Cardiac muscle cell (in vitro differentiated cells and primary cell): Measurements from ENCODE around the gene ZNF780A. TPM values are rescaled to one million over a fixed set of nuclear protein-coding genes. Genes with fewer than 3 reads are reported as not detected.

Experiments used
- DNase-seq, 2 donors: peaks; one replicate each; pipeline versions ENCODE4 v3.0.0 to v3.0.0-alpha.2; 2010 to 2017; ENCODE audit warnings: low read depth in 1 of 2, low spot score in 1 of 2
- H3K27ac ChIP-seq: fragments of 200-600 bp; sonication (generic); 2 replicates; pipeline ENCODE4 v1.5.1; 2016
- H3K27me3 ChIP-seq: fragments of 200-600 bp; sonication (generic); 2 replicates; pipeline ENCODE4 v1.6.0; 2016; ENCODE audit warnings: control low read depth
- H3K36me3 ChIP-seq: fragments of 200-600 bp; sonication (generic); 2 replicates; pipeline ENCODE4 v1.5.1; 2016; ENCODE audit warnings: control low read depth
- H3K4me1 ChIP-seq: fragments of 200-600 bp; sonication (generic); 2 replicates; pipeline ENCODE4 v1.8.1; 2017; ENCODE audit warnings: low read depth, mild to moderate bottlenecking, mixed run types
- H3K4me3 ChIP-seq: fragments of 200-600 bp; sonication (generic); 2 replicates; pipeline ENCODE4 v1.5.1; 2016; ENCODE audit warnings: mild to moderate bottlenecking
- H3K9me3 ChIP-seq: fragments of 200-600 bp; sonication (generic); 2 replicates; pipeline ENCODE4 v1.5.1; 2017; ENCODE audit warnings: low read depth, mild to moderate bottlenecking, control low read depth
- polyA plus RNA-seq: library from polyadenylated mRNA; unstranded; fragments of >200 nt; fragmentation: Nextera tagmentation; extraction: Ambion mirVana; gene quantifications from 2 replicates; pipeline ENCODE4 v1.2.1, GENCODE V29; 2016
- total RNA-seq: library from RNA; depleted of rRNA; stranded (reverse); fragments of >200 nt; gene quantifications from 2 replicates; pipeline ENCODE4 v1.2.3, GENCODE V29; 2016
- TF ChIP-seq, protein P1 (sequence below): IDR thresholded peaks from 2 replicates; pipeline ENCODE4 v1.5.1; 2012; ENCODE audit warnings: low read depth, mild to moderate bottlenecking, low read length

The ZNF780A gene
- 15.4 and 20.8 TPM in 2 replicates for total RNA-seq
- polyA plus RNA-seq, result 8.5 and 10.4 TPM in 2 replicates

DNA sequence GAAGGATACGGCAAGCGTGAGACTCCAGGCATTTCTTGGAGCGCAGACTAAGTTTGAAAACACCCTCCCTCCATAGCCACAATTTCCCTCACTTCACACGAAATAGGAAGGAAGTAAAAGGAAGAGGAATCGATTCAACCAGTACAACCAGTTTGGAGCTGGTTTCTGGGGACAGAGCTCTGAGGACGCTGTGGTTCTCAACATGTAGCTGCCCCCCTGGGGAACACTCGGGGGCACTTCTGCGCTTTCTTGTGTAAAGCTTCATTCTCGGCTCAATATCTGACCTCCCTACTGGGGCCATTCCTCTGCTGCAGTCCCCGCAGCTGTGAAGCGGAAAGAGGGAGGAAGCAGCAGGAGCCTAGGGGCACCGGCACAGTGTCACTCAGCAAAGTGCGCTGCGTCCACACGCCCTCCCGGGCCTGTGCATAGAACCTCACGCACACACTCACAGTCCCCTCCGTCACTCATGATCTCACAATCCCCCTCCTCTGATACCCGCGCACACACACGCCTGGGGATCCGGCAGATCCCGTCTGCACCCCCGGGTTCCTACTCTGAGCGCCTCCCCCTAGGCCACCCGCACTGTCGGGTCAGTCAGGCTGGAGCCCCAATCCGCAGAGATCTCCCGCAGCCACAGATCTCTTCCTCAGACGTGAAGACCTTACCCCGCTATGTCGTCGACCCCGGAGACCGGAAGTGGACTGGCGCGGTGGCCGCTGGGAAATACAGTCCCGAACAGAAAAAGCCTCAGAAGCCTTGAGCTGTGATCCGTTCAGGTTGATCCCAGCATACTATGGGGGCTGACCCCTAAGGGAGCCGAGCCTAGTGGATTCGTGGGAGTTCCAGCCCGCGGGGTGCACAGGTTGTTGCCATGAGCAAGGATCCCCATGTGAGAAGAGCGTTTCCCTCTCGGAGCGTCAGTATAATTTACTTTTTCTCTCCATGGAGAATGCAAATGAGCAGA, at the start of gene ZNF780A:
Gene ZNF780A (minus strand): TSS at position 703 of the 964 bp plus-strand sequence. CDS start 6,190 bp downstream, outside the sequence.
- TF ChIP-seq, protein P1, sequence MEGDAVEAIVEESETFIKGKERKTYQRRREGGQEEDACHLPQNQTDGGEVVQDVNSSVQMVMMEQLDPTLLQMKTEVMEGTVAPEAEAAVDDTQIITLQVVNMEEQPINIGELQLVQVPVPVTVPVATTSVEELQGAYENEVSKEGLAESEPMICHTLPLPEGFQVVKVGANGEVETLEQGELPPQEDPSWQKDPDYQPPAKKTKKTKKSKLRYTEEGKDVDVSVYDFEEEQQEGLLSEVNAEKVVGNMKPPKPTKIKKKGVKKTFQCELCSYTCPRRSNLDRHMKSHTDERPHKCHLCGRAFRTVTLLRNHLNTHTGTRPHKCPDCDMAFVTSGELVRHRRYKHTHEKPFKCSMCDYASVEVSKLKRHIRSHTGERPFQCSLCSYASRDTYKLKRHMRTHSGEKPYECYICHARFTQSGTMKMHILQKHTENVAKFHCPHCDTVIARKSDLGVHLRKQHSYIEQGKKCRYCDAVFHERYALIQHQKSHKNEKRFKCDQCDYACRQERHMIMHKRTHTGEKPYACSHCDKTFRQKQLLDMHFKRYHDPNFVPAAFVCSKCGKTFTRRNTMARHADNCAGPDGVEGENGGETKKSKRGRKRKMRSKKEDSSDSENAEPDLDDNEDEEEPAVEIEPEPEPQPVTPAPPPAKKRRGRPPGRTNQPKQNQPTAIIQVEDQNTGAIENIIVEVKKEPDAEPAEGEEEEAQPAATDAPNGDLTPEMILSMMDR, result no peak
- H3K27me3 ChIP-seq, result peaks cover 3% of the 10 kb centered on the region
- no peaks in the 10 kb centered on the region for H3K9me3 ChIP-seq
- DNase-seq, result peak; percentile 75 to 87
- no peaks in the 10 kb centered on the region for H3K36me3 ChIP-seq
- H3K4me3 ChIP-seq, result peak within 1 kb of the TSS; percentile 71
- H3K27ac ChIP-seq, result peak within 1 kb of the TSS; percentile 90
- peaks cover 6% of the 10 kb centered on the region for H3K4me1 ChIP-seq

DNA sequence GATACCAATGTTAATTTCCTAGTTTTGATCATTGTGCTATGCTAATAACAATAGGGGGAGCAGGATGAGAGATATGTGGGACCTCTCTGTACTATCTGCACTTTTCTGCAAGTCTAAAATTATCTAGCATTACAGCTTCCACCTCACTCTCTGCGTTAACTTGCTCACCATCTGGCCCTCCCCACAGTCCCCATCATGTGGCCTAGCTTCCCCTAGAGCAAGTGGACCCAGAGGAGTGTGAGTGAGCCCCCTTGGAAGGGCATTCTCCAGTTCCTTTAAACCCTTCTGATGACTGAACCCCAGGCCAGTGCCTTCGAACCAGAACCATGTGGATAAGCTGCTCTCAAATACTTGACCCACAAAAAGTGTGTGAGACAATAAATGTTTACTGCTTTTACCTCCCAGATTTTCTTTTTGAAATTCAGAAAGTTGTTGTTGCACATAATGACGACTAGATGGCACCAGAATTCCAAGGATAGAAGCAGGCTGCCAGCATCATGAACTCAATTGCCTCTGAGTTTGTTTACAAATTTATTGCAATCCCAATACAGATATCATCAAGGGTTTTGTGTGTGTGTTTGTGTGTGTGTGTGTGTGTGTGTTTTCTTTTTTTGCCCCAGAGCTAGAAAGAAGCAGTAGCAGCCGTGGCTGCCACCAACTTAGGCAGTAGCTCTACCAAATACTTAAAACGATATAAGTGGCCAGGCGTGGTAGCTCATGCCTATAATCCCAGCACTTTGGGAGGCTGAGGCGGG, 49.0 kb upstream of the ZNF780A start:
- TF ChIP-seq, protein P1, result peak; percentile 64
- H3K4me1 ChIP-seq, result no peaks in the 10 kb centered on the region
- H3K27me3 ChIP-seq, result no peaks in the 10 kb centered on the region
- no peaks in the 10 kb centered on the region for H3K36me3 ChIP-seq
- H3K9me3 ChIP-seq, result no peaks in the 10 kb centered on the region
- no peak overlapping the region for H3K4me3 ChIP-seq
- no peak overlapping the region for H3K27ac ChIP-seq
- DNase-seq, result peak; percentile 51 to 67

DNA sequence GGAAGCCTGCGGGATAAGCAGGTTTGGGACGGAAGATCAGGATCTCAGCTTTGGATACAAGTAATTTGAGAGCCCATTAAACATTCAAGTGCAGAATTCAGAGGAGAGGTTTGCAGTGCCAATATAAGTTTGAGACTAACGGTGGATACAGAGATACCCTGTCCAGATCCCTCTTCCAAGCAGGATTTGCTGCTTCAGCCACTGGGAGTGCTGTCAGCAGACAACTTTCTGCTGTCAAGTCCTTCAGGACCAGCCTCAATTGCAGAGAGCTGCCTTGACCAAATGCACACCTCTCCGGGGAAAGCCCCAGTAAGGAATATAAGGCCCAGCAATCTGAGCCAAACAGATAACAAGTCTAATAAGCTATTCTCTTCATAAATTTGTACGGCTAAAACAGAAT, 46.1 kb upstream of the ZNF780A start:
- TF ChIP-seq, protein P1, result no peak

DNA sequence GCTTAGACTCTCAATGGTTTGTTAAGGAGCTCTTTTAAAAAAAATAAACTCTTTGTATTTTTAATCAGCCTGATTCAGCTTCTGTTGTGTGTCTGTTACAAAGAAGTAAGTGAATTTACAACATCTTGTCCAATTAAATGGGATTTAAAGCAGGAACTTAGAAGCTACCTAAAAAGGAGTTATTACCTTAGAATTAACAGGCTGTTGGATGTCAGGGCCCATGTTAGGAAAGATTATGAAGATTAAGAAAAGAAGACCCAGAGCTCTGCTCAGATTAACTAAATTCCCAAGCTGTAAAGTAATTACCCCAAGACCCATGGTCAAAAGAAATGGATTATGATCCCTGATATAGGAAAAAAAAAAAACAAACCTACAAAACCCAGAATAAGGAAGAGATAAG, 44.1 kb upstream of the ZNF780A start:
- TF ChIP-seq, protein P1, result no peak
- Histone ChIP-seq H3K27me3 (no peaks in the 10 kb centered on the region), H3K4me3 (no peak overlapping the region), H3K27ac (no peak overlapping the region), H3K9me3 (no peaks in the 10 kb centered on the region), H3K4me1 (no peaks in the 10 kb centered on the region), H3K36me3 (no peaks in the 10 kb centered on the region)
- DNase-seq, result no peak

More for the DNA sequence above, 46.1 kb upstream of the ZNF780A start:
- Histone ChIP-seq H3K9me3 (no peaks in the 10 kb centered on the region), H3K27ac (no peak overlapping the region), H3K27me3 (no peaks in the 10 kb centered on the region), H3K4me1 (no peaks in the 10 kb centered on the region), H3K4me3 (no peak overlapping the region), H3K36me3 (no peaks in the 10 kb centered on the region)
- DNase-seq, result no peak

DNA sequence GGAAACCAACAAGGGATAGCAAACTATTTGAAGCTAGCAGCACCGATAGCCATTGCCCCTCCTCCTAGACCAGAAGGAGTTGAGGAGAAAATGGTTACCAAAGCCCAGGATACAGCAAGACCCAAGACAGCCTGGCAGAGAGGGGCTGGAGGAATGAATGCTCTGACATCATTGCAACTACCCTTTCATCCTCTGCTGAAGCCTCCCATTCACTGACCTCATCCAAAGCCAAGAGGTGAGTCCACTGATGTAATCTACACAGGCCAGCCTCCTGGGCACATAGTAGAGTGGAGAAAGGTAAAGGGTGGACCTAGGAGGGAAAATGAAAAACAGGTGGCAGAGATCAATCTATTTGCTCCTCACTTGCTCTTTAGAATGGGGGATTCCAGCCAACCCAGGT, 42.7 kb upstream of the ZNF780A start:
- DNase-seq, result no peak
- H3K9me3 ChIP-seq, result no peaks in the 10 kb centered on the region
- no peaks in the 10 kb centered on the region for H3K27me3 ChIP-seq
- no peak overlapping the region for H3K27ac ChIP-seq
- H3K4me3 ChIP-seq, result no peak overlapping the region
- no peaks in the 10 kb centered on the region for H3K36me3 ChIP-seq
- TF ChIP-seq, protein P1, result no peak
- no peaks in the 10 kb centered on the region for H3K4me1 ChIP-seq
